PC-9 (cell line): ENCODE results near the gene ABR.

Source experiments
- EZH2 ChIP-seq: fragments of 200-600 bp; sonication (generic); IDR thresholded peaks from 2 replicates; pipeline ENCODE4 v1.8.0; 2017; ENCODE audit warnings: antibody characterized with exemption, low read depth
- TF ChIP-seq, protein P1 (sequence below): fragments of 200-600 bp; sonication (generic); conservative IDR thresholded peaks from 2 replicates; pipeline ENCODE4 v1.6.1; 2017; ENCODE audit warnings: mixed run types, antibody characterized with exemption, mild to moderate bottlenecking, moderate library complexity

DNA sequence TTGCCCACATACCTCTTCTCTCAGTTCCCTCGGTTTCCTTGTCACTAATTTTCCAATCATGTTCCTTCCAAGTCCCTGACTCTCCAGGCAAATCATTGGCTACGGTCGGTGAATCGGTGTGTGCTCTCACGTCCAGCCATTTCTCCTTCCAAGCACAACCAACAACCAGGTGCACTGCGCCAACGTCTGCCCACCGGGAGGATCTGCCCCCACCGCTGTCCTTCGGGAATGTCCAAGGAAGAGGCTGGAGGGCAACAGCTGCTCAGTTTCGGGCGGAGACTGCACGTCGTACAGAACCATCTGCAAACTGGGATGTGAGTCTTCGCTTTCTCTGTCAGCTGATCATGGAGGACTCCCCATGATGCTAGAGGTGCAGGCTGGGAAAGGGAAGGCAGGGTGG, 191.8 kb downstream of the ABR start:
- no peak for TF ChIP-seq EZH2
- TF ChIP-seq, protein P1, sequence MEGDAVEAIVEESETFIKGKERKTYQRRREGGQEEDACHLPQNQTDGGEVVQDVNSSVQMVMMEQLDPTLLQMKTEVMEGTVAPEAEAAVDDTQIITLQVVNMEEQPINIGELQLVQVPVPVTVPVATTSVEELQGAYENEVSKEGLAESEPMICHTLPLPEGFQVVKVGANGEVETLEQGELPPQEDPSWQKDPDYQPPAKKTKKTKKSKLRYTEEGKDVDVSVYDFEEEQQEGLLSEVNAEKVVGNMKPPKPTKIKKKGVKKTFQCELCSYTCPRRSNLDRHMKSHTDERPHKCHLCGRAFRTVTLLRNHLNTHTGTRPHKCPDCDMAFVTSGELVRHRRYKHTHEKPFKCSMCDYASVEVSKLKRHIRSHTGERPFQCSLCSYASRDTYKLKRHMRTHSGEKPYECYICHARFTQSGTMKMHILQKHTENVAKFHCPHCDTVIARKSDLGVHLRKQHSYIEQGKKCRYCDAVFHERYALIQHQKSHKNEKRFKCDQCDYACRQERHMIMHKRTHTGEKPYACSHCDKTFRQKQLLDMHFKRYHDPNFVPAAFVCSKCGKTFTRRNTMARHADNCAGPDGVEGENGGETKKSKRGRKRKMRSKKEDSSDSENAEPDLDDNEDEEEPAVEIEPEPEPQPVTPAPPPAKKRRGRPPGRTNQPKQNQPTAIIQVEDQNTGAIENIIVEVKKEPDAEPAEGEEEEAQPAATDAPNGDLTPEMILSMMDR: no peak
